Mammary epithelial cell (primary cell): ENCODE results near the gene RAC2.

ENCODE experiments used
- CTCF ChIP-seq, 2 donors: IDR thresholded peaks in 1 of 2; conservative IDR thresholded peaks in 1 of 2; 2 replicates each; pipeline ENCODE4 v1.5.1; 2011 to 2012; ENCODE audit warnings: inconsistent platforms in 2 of 2, low read length in 2 of 2, mild to moderate bottlenecking in 2 of 2, control low read depth in 1 of 2, low read depth in 1 of 2; ENCODE audit not compliant: insufficient read depth in 1 of 2; ENCODE audit errors: extremely low read depth in 1 of 2
- EZH2 ChIP-seq: IDR thresholded peaks from 2 replicates; pipeline ENCODE4 v1.6.1; 2012; ENCODE audit warnings: low read length, inconsistent platforms, borderline replicate concordance

- no peak for TF ChIP-seq CTCF (conservative IDR thresholded peaks at IDR 0.05 in 1 of 2, IDR thresholded peaks at IDR 0.05 in 1 of 2; ENCODE audit: extremely low read depth in 1 of 2, insufficient read depth in 1 of 2, low read depth in 1 of 2, low read length in 2 of 2)
- no peak for TF ChIP-seq EZH2
These were observed 65.5 kb downstream of the RAC2 start for GRCh38 chr22:37178350-37179125.
